ENCODE measurements around the gene TRIO.

- TF ChIP-seq POLR2AphosphoS5 (IDR thresholded peaks at IDR 0.05; ENCODE audit: borderline replicate concordance, low read depth, low read length): no peak
- no peak for TF ChIP-seq EZH2 (IDR thresholded peaks at IDR 0.05)
These were observed 130.1 kb downstream of the TRIO start for GRCh38 chr5:14273207-14273767.
